HFFc6 (cell line): ENCODE data around the gene NACA. TPM values are rescaled to one million over a fixed set of nuclear protein-coding genes. Genes with fewer than 3 reads are reported as not detected.
A peak's percentile ranks its signal among the peaks of the same experiment; 100 is the strongest.

Experiments used
- DNase-seq: peaks from one replicate; pipeline ENCODE4 v3.0.0-alpha.2; 2018
- H3K27ac Mint-ChIP-seq: 2 replicates; pipeline ENCODE4 v1.8.0; 2020; ENCODE audit warnings: mild to moderate bottlenecking, mixed read lengths
- H3K27me3 Mint-ChIP-seq: 2 replicates; pipeline ENCODE4 v1.8.0; 2021; ENCODE audit warnings: mild to moderate bottlenecking, moderate library complexity, mixed read lengths; ENCODE audit not compliant: insufficient read depth
- H3K36me3 Mint-ChIP-seq: 2 replicates; pipeline ENCODE4 v1.8.0; 2021; ENCODE audit warnings: low read depth, mixed read lengths
- H3K4me1 Mint-ChIP-seq: 2 replicates; pipeline ENCODE4 v1.8.0; 2020; ENCODE audit warnings: low read depth, mixed read lengths
- H3K4me3 Mint-ChIP-seq: 2 replicates; pipeline ENCODE4 v1.8.0; 2020; ENCODE audit warnings: mild to moderate bottlenecking, moderate library complexity, mixed read lengths
- H3K9me3 Mint-ChIP-seq: 2 replicates; pipeline ENCODE4 v1.8.0; 2020; ENCODE audit warnings: mild to moderate bottlenecking, mixed read lengths
- CTCF ChIP-seq: fragments of 200-600 bp; sonication (generic); IDR thresholded peaks from 2 replicates; pipeline ENCODE4 v1.5.0; 2021; ENCODE audit warnings: antibody characterized with exemption, mild to moderate bottlenecking
- long read RNA-seq: library from polyadenylated mRNA; unstranded; transcript quantifications from one replicate; pipeline ENCODE4 v2.0.0, GENCODE V29; 2019
- total RNA-seq, 6 experiments: library from RNA; stranded (reverse); fragmentation: NEBNext Ultra II Directional; extraction: Animal tissue kit (Norgen Biotek cat#: 25700); gene quantifications; 2 replicates in 1 of 6; 3 replicates in 5 of 6; pipeline ENCODE4 v1.2.3, GENCODE V29; 2021

The NACA gene
- total RNA-seq = 100 to 1,000 TPM; 716 to 840 (median 802) TPM
- long read RNA-seq, transcript NACA-202 (8 exons, 1,059 nt) = minor isoform, 51 of 967 reads
- long read RNA-seq, transcript NACA-204 (8 exons, 802 nt) = minor isoform, 26 of 967 reads
- long read RNA-seq, transcript NACA-201 (8 exons, 2,690 nt) = major isoform, 772 of 967 reads
- long read RNA-seq, partial matches to known transcripts = 93 of 967 reads
- long read RNA-seq, other reads (novel, unspliced or antisense) = 25 of 967 reads

- no peak for TF ChIP-seq CTCF
- Mint-ChIP-seq H3K9me3 (no peaks in the 10 kb centered on the region), H3K4me1 (peaks cover 50% of the 10 kb centered on the region), H3K36me3 (peaks cover 41% of the 10 kb centered on the region), H3K27me3 (peaks cover 9% of the 10 kb centered on the region), H3K27ac (peak within 1 kb of the TSS; percentile 100), H3K4me3 (peak within 1 kb of the TSS; percentile 100)
- DNase-seq = peak; percentile 99
Observed at GRCh38 chr12:56724972-56725722, at the start of gene NACA. NACA (minus strand) TSS chr12:56725299; CDS start chr12:56724521, 778 bp downstream.

- Mint-ChIP-seq H3K4me3 (no peak overlapping the region), H3K9me3 (no peaks in the 10 kb centered on the region), H3K36me3 (no peaks in the 10 kb centered on the region), H3K27ac (no peak overlapping the region), H3K27me3 (peaks cover 18% of the 10 kb centered on the region), H3K4me1 (no peaks in the 10 kb centered on the region)
- TF ChIP-seq CTCF = no peak
- DNase-seq = no peak
Observed at GRCh38 chr12:56773113-56773512, 48.0 kb upstream of the NACA start.

- no peak for DNase-seq
- peaks cover 18% of the 10 kb centered on the region for H3K27me3 Mint-ChIP-seq
- H3K4me3 Mint-ChIP-seq = no peak overlapping the region
- TF ChIP-seq CTCF = no peak
- no peaks in the 10 kb centered on the region for H3K9me3 Mint-ChIP-seq
- no peak overlapping the region for H3K27ac Mint-ChIP-seq
- H3K4me1 Mint-ChIP-seq = no peaks in the 10 kb centered on the region
- no peaks in the 10 kb centered on the region for H3K36me3 Mint-ChIP-seq
Observed at GRCh38 chr12:56772625-56773024, 47.5 kb upstream of the NACA start.

GRCh38 chr12:56769868-56770267 lies 44.8 kb upstream of the NACA start:
- Mint-ChIP-seq H3K36me3 (no peaks in the 10 kb centered on the region), H3K4me1 (no peaks in the 10 kb centered on the region; the same call in 1 of the 2 replicates), H3K27me3 (peaks cover 20% of the 10 kb centered on the region), H3K27ac (no peak overlapping the region), H3K4me3 (no peak overlapping the region), H3K9me3 (no peaks in the 10 kb centered on the region)
- DNase-seq = no peak
- no peak for TF ChIP-seq CTCF

GRCh38 chr12:56768424-56768823 lies 43.3 kb upstream of the NACA start:
- Mint-ChIP-seq H3K27ac (no peak overlapping the region), H3K36me3 (no peaks in the 10 kb centered on the region), H3K27me3 (peaks cover 15% of the 10 kb centered on the region), H3K9me3 (no peaks in the 10 kb centered on the region), H3K4me3 (no peak overlapping the region), H3K4me1 (peaks cover 9% of the 10 kb centered on the region)
- no peak for TF ChIP-seq CTCF
- no peak for DNase-seq
